Karpas-422 (cell line): ENCODE data around the gene SLC1A3. TPM values are rescaled to one million over a fixed set of nuclear protein-coding genes. Genes with fewer than 3 reads are reported as not detected.

Experiments used
- DNase-seq: peaks from one replicate; pipeline ENCODE4 v3.0.0-alpha.2; 2015
- H2AFZ ChIP-seq: fragments of 200-600 bp; sonication (generic); 2 replicates; pipeline ENCODE4 v1.6.1; 2014; ENCODE audit warnings: antibody characterized with exemption, low read length, mixed read lengths
- H3K27ac ChIP-seq: fragments of 200-600 bp; sonication (generic); 2 replicates; pipeline ENCODE4 v1.5.1; 2014; ENCODE audit warnings: mild to moderate bottlenecking, low read length, moderate library complexity
- H3K27me3 ChIP-seq: fragments of 200-600 bp; sonication (generic); 2 replicates; pipeline ENCODE4 v1.6.1; 2014; ENCODE audit warnings: low read length, mixed read lengths
- H3K36me3 ChIP-seq: fragments of 200-600 bp; sonication (generic); 2 replicates; pipeline ENCODE4 v1.6.1; 2014; ENCODE audit warnings: low read length, mixed read lengths; ENCODE audit not compliant: insufficient read depth
- H3K4me1 ChIP-seq: fragments of 200-600 bp; sonication (generic); 2 replicates; pipeline ENCODE4 v1.6.1; 2014; ENCODE audit warnings: mild to moderate bottlenecking, low read length, mixed read lengths
- H3K4me2 ChIP-seq: fragments of 200-600 bp; sonication (generic); 2 replicates; pipeline ENCODE4 v1.6.1; 2014; ENCODE audit warnings: low read length, low read depth, mild to moderate bottlenecking; ENCODE audit not compliant: poor library complexity, severe bottlenecking
- H3K4me3 ChIP-seq: fragments of 200-600 bp; sonication (generic); 2 replicates; pipeline ENCODE4 v1.5.1; 2014; ENCODE audit warnings: mild to moderate bottlenecking, antibody characterized with exemption, low read length, mixed read lengths
- H3K79me2 ChIP-seq: fragments of 200-600 bp; sonication (generic); 2 replicates; pipeline ENCODE4 v1.6.1; 2014; ENCODE audit warnings: mild to moderate bottlenecking, low read length, mixed read lengths
- H3K9ac ChIP-seq: fragments of 200-600 bp; sonication (generic); 2 replicates; pipeline ENCODE4 v1.6.0; 2014; ENCODE audit warnings: low read length
- H3K9me2 ChIP-seq: fragments of 200-600 bp; sonication (generic), shearing (Covaris generic); replicated peaks from 2 replicates; pipeline ENCODE4 v1.6.0; 2014; ENCODE audit warnings: mild to moderate bottlenecking, low read length, moderate library complexity; ENCODE audit not compliant: insufficient read depth
- H3K9me3 ChIP-seq: fragments of 300-700, 200-600 bp; sonication (generic); 2 replicates; pipeline ENCODE4 v1.6.1; 2014; ENCODE audit warnings: low read length, mixed read lengths
- H4K20me1 ChIP-seq: fragments of 200-600 bp; sonication (generic); 2 replicates; pipeline ENCODE4 v1.6.1; 2014; ENCODE audit warnings: mild to moderate bottlenecking, antibody characterized with exemption, low read length, low read depth; ENCODE audit not compliant: insufficient read depth
- total RNA-seq: library from RNA; depleted of rRNA; stranded (reverse); fragments of >200 nt; shearing (Covaris generic); gene quantifications from 2 replicates; pipeline ENCODE4 v1.2.3, GENCODE V29; 2014; ENCODE audit warnings: low replicate concordance

SLC1A3 gene
- total RNA-seq, 1 experiment from 2014 or later = not detected

DNA sequence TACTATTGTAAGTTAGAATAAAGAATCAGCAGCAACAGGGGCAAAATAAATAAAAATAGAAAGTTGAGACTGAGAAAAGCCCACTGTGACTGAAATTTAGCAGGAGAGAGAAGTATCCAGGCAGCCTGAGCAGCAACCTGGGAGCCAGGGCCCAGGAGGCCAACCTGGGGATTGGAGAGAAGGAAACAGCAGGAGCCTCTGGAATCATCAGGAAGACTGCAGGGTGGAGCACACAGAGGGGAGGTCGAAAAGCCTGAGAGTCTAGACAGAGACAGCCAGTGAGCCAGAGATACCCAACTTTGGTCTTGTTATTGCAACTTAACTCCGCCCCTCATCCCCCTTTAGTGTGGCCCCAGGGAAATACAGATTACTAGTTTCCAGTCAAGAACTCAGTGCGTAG, 98.6 kb downstream of the SLC1A3 start:
- Histone ChIP-seq H3K27me3 (no peaks in the 10 kb centered on the region), H3K9me2 (no peaks in the 10 kb centered on the region), H3K9me3 (no peaks in the 10 kb centered on the region; the same call in 1 of the 2 replicates), H3K4me2 (no peak overlapping the region), H2AFZ (no peak overlapping the region), H4K20me1 (peaks cover 6% of the 10 kb centered on the region; the same call in 1 of the 2 replicates), H3K9ac (no peak overlapping the region), H3K79me2 (peaks cover 15% of the 10 kb centered on the region; the same call in 1 of the 2 replicates), H3K4me1 (peaks cover 21% of the 10 kb centered on the region), H3K4me3 (no peak overlapping the region), H3K27ac (no peak overlapping the region), H3K36me3 (peaks cover 5% of the 10 kb centered on the region; the same call in 1 of the 2 replicates)
- DNase-seq = no peak

DNA sequence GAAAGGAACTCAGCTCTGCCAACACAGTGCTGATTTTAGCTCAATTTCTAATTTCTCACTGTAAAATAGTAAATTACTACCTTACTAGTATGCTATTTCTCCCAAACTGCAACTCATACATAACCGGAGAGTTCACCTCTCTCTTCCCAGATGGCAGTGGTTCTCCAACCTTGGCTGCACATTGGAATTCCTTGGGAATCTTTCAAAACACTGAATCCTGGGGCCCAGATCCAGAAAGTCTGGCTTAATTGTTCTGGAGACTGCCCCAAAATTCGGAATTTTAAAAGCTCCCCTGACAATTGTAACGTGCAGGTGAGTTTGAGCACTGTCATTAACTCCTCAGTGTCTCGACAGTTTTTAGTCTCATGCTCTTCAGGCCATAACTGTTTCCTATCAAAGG, 100.3 kb downstream of the SLC1A3 start:
- Histone ChIP-seq H3K9me2 (no peaks in the 10 kb centered on the region), H3K4me3 (no peak overlapping the region), H3K4me1 (peaks cover 10% of the 10 kb centered on the region), H3K79me2 (peaks cover 29% of the 10 kb centered on the region), H3K9me3 (no peaks in the 10 kb centered on the region; the same call in 1 of the 2 replicates), H3K9ac (no peak overlapping the region), H3K27me3 (no peaks in the 10 kb centered on the region), H3K27ac (no peak overlapping the region), H2AFZ (no peak overlapping the region), H3K36me3 (peaks cover 5% of the 10 kb centered on the region; the same call in 1 of the 2 replicates), H3K4me2 (no peak overlapping the region), H4K20me1 (no peaks in the 10 kb centered on the region)
- no peak for DNase-seq

DNA sequence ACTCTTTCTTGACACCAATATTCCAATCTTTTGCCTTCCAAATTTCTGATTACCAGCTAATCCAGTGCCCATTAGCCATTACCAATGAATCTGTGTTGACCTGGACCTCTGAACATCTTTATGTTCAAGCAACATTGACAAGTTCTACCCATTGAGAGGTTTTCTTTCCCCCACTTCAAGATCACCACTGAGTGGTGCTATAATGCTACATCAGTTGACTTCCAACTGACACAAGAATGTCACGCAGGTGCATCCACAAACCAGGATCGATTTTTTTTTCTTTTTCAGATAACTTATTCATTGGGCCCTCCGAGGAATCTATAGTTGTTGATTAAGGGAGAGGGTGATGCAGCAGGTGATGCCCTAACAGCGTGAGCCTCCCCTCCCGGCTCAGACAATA, 102.6 kb downstream of the SLC1A3 start:
- Histone ChIP-seq H3K36me3 (no peaks in the 10 kb centered on the region), H3K9me2 (no peaks in the 10 kb centered on the region), H3K79me2 (peaks cover 48% of the 10 kb centered on the region), H3K4me2 (no peak overlapping the region), H3K4me1 (peaks cover 9% of the 10 kb centered on the region), H3K27ac (no peak overlapping the region), H3K9ac (no peak overlapping the region), H3K4me3 (no peak overlapping the region), H3K27me3 (no peaks in the 10 kb centered on the region), H4K20me1 (no peaks in the 10 kb centered on the region), H3K9me3 (no peaks in the 10 kb centered on the region; the same call in 1 of the 2 replicates), H2AFZ (no peak overlapping the region)
- no peak for DNase-seq

DNA sequence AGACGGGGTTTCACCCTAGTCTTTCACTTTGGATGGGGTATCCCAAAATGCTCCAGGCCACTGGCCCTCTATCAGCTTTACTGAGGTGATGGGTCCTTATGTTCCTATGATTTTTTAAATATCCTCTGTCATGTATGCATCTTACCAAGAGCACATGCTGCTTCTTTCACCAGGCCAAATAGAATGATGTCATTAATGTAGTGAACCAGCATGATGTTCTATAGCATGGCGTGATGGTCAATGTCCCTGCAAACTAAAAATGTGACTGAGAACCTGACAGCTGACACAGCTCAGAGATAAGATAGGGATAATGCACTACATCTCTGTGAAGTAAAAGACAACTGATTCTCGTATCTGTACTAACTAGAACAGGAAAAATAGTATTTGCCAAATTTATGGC, 103.6 kb downstream of the SLC1A3 start:
- H3K4me1 ChIP-seq = peaks cover 9% of the 10 kb centered on the region
- no peak overlapping the region for H3K4me2 ChIP-seq
- H2AFZ ChIP-seq = no peak overlapping the region
- no peaks in the 10 kb centered on the region for H3K9me2 ChIP-seq
- DNase-seq = no peak
- no peaks in the 10 kb centered on the region for H4K20me1 ChIP-seq
- no peaks in the 10 kb centered on the region; the same call in 1 of the 2 replicates for H3K9me3 ChIP-seq
- H3K9ac ChIP-seq = no peak overlapping the region
- no peaks in the 10 kb centered on the region for H3K27me3 ChIP-seq
- no peaks in the 10 kb centered on the region for H3K36me3 ChIP-seq
- H3K79me2 ChIP-seq = peaks cover 52% of the 10 kb centered on the region
- H3K27ac ChIP-seq = no peak overlapping the region
- H3K4me3 ChIP-seq = no peak overlapping the region

DNA sequence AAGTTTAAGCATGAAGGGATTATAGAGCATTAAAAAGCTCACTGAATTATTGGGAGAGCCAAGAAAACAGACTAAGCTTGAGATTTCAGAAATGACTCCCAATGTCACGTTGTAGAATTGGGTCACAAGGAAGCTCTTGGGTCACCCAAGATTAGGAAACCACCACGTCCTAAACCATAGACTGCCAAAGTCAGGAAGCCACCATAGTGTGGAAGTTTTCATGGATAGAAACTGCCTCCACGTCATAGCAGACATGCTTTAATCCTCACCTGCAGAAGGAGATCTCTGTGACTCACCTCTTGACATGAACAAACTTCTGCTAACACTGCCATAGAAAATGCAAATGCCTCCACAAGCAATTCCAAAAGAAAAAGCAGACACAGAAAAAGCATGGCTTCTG, 106.3 kb downstream of the SLC1A3 start:
- no peaks in the 10 kb centered on the region; the same call in 1 of the 2 replicates for H3K9me3 ChIP-seq
- H3K9ac ChIP-seq = no peak overlapping the region
- H3K9me2 ChIP-seq = no peaks in the 10 kb centered on the region
- H3K27ac ChIP-seq = no peak overlapping the region
- no peak for DNase-seq
- H3K27me3 ChIP-seq = no peaks in the 10 kb centered on the region
- no peak overlapping the region for H2AFZ ChIP-seq
- H3K4me3 ChIP-seq = no peak overlapping the region
- H3K4me1 ChIP-seq = peaks cover 9% of the 10 kb centered on the region
- no peaks in the 10 kb centered on the region for H4K20me1 ChIP-seq
- peaks cover 63% of the 10 kb centered on the region for H3K79me2 ChIP-seq
- no peaks in the 10 kb centered on the region for H3K36me3 ChIP-seq
- H3K4me2 ChIP-seq = no peak overlapping the region

DNA sequence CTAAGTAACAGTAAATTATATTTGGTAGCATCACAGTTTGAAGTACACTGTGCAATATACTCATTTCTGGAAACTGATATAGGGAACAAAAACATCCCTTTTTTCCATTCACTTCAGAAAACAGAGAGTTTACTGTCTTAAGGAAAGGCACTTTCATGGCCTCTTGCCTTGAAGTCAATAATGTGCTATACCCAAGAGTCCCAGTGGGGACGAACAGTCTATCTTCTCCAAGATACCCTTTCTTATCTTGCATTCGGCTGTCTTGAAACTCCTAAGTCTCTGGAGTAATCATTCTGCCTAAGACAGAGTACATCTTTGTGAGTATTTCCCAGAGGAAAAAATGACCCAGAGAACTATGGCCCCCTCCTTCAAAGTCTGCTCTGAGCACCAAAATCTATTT, 107.1 kb downstream of the SLC1A3 start:
- Histone ChIP-seq H4K20me1 (no peaks in the 10 kb centered on the region), H3K79me2 (peaks cover 59% of the 10 kb centered on the region), H3K36me3 (no peaks in the 10 kb centered on the region), H3K4me3 (no peak overlapping the region), H3K27me3 (no peaks in the 10 kb centered on the region), H3K27ac (no peak overlapping the region), H3K4me1 (peaks cover 9% of the 10 kb centered on the region), H3K9ac (no peak overlapping the region), H3K9me2 (no peaks in the 10 kb centered on the region), H2AFZ (no peak overlapping the region), H3K9me3 (no peaks in the 10 kb centered on the region; the same call in 1 of the 2 replicates), H3K4me2 (no peak overlapping the region)
- DNase-seq = no peak

DNA sequence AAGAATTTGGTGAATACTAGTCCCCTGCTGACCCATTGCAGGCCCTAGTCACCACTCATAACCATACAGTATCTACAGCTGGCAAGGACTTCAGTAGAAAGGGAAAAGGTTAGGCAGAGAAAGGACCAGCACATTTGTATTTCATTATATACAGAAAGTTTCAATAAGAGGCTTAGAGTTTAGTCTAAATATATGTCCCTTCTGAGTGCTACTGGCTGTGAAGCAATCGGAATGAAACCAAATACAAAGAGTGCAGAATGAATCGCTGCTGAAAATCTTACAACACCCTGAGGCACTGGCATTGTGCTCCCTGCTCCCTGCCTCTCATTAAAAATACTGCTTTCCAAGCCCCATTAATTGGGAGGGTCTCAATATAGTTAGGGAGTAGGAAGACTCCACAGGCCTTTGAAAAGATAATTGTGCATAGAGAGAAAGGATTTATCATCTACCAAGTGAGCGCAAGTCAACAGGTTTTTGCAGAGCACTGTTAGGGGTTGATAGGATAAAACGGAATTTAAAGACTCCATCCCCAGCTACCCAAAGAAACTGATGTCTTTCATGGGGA, 110.8 kb downstream of the SLC1A3 start:
- Histone ChIP-seq H4K20me1 (peaks cover 2% of the 10 kb centered on the region; the same call in 1 of the 2 replicates), H3K79me2 (peaks cover 53% of the 10 kb centered on the region), H3K9me2 (no peaks in the 10 kb centered on the region), H3K4me1 (peaks cover 35% of the 10 kb centered on the region), H3K4me2 (no peak overlapping the region), H3K36me3 (0 out of 2 replicates have a peak, but pooled peaks cover under 1% of the 10 kb centered on the region), H3K9me3 (no peaks in the 10 kb centered on the region), H3K27ac (no peak overlapping the region), H3K27me3 (no peaks in the 10 kb centered on the region), H3K9ac (no peak overlapping the region), H3K4me3 (no peak overlapping the region), H2AFZ (no peak overlapping the region)
- no peak for DNase-seq

DNA sequence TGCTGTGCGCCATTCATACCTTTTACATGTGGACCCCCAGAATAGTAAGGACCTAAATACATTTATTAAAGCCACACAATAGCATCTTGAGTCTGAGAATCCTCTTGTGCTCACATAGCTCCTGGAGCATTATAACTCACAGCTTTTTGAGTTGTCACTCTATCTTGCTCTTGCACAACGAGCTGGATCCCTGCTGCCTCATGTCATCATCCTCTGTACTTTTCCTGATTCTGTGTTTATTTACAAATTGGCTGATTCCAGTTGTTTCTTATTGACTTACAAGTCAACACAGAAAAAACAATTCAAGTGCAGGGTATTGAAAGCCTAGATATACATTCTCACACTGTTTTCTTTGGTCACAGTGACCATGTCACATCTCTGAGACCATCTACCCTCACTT, 112.9 kb downstream of the SLC1A3 start:
- Histone ChIP-seq H3K4me1 (peaks cover 45% of the 10 kb centered on the region), H3K4me2 (no peak overlapping the region), H4K20me1 (peaks cover 2% of the 10 kb centered on the region; the same call in 1 of the 2 replicates), H3K4me3 (no peak overlapping the region), H3K9me3 (no peaks in the 10 kb centered on the region), H3K9ac (no peak overlapping the region), H3K79me2 (peaks cover 49% of the 10 kb centered on the region), H3K27me3 (no peaks in the 10 kb centered on the region), H3K36me3 (0 out of 2 replicates have a peak, but pooled peaks cover 3% of the 10 kb centered on the region), H3K9me2 (no peaks in the 10 kb centered on the region), H2AFZ (no peak overlapping the region), H3K27ac (no peak overlapping the region)
- no peak for DNase-seq
